ENCODE results near the gene GNG7. TPM values are rescaled to one million over a fixed set of nuclear protein-coding genes. Genes with fewer than 3 reads are reported as not detected.

GNG7 gene
- total RNA-seq, 2 experiments from 2014 or later, result 0.29 to 0.34 TPM

DNA sequence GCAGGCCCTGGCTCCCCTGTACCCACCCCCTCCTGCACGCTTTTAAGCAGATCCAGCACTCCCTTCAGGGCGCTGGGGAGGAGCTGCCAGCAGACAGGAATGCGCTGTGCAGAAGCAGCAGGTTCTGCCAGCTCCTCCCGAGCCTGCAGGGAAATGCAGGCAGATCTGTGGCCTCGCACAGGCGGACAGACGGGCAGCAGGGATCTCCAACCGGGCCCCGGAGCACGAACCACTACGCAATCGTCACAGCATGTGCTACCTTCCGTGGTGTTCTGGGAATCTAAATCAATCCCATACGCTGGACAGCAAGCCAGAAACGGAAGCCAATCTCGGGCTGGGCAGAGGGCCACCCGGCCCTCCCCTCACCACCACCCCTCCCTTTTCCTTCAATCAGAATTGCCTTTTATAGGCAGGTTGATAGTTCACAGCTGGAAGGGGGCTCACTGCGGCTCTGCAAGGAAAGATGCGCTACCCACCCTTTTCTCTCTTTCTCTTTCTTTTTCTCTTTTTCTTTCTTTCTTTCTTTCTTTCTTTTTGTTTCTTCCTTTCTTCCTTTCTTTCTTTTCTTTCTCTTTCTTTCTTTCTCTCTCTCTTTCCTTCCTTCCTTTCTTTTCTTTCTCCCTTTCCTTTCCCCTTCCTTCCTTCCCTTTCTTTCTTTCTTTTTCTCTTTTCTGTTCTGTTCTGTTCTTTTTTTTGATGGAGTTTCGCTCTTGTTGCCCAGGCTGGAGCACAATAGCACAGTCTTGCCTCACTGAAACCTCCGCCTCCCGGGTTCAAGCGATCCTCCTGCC lies 99.9 kb downstream of the GNG7 start:
- ChIA-PET CTCF (interaction anchor here (0.6 to 1.4 kb wide), 3 partner anchors 23 to 82 kb away, joined by 3 read pairs; no protein-coding TSS in a partner anchor), POLR2A (interaction anchor here (0.6 kb wide), 1 partner anchor 16 kb away, joined by 3 read pairs; no protein-coding TSS in a partner anchor)

GRCh38 chr19:2600914-2601870 lies 101.3 kb downstream of the GNG7 start:
- POLR2A ChIA-PET, result interaction anchor here (1.7 kb wide), 1 partner anchor 123 kb away, joined by 7 read pairs; no protein-coding TSS in a partner anchor

DNA sequence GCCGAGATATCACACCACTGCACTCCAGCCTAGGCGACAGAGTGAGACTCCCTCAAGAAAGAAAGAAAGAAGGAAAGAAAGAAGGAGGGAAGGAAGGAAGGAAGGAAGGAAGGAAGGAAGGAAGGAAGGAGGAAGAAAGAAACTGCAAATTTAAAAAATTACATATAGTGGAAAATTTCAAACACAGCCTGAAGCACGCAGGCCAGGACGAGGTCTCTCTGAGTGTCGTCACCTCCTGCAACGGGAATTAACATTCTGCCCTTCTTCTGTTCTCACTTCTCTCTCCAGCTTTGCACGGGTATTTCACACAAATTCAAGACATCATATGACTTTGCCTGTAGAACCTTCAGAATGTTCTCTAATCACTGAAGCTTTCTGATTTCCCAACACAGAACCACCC lies 108.2 kb downstream of the GNG7 start:
- ChIA-PET CTCF (interaction anchor here (0.6 to 0.8 kb wide), 3 partner anchors 15 to 509 kb away, joined by 3 to 5 read pairs (median 3); no protein-coding TSS in a partner anchor), POLR2A (no interaction called here)

More at GRCh38 chr19:2600914-2601870, 101.3 kb downstream of the GNG7 start:
- CTCF ChIA-PET, result interaction anchor here (0.7 to 4.4 kb wide), 10 partner anchors 9 to 125 kb away, joined by 3 to 17 read pairs (median 5); partner anchors contain the start of gene GADD45B

GRCh38 chr19:2592824-2593223 lies 109.7 kb downstream of the GNG7 start:
- POLR2A ChIA-PET, result interaction anchor here (0.6 kb wide), 1 partner anchor 40 kb away, joined by 5 read pairs; no protein-coding TSS in a partner anchor
- CTCF ChIA-PET, result no interaction called here

DNA sequence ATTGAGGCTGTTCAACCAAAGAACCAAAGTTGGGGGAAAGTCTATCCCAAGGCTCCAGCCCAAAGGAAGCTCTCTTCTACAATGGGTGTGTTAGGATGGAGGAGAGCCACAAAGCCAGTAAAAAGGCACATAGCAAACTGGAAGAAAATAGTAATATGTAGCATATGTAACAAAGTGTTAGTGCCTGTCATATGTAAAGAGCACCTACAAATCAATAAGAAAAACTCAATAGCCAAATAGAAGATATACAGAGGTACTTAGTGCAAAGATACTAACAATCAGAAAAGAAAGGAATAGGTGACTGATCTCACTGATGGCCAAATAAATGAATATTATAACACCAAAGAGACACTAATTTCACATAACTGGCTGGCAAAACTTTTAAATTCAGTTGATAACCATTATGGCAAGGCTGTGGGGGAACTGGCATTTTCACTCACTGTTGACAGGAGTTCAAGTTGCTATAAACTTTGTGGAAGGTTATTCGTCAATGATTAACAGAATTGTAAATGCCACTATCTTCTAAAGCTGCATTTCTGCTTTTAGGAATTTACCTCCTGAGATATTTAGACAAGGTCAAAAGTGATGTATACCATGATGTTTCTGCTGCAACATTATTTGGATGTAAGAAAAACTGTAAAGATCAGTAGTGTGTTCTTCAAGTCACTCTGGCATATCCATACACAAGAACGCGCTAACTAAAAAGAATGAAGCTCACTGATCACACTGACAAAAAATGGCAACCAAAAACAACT lies 110.8 kb downstream of the GNG7 start:
- POLR2A ChIA-PET, result no interaction called here
- CTCF ChIA-PET, result interaction anchor here (0.6 kb wide), 1 partner anchor 115 kb away, joined by 3 read pairs; no protein-coding TSS in a partner anchor

DNA sequence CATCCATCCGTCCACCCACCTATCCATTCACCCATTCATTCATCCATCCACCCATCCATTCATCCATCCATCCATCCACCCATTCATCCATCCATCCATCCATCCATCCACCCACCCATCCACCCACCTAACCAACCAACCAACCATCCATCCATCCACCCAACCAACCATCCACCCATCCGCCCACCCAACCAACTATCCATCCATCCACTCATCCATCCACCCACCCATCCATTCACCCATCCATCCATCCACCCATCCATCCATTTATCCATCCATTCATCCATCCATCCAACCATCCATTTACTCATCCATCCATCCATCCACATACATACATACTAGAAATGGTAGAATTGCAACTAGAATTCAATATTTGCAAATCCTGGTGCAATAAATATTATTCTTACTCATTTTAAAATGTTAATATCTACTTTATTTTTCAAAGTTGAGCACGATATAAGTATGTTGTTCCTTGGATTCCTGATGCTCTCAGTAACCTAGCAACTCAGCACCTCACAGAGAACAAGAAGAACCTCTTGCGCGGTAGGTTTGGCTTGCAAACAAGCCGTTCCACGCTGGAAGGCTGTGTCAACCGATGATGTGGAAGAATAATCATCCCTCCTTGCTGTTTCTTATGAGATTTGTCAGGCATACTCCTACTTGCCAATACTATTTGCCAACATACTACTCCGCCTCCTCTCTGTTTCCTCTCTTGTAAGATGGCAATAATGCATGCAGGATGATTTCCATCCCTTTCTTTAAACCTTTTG lies 111.7 kb downstream of the GNG7 start:
- ChIA-PET CTCF (no interaction called here), POLR2A (no interaction called here)

DNA sequence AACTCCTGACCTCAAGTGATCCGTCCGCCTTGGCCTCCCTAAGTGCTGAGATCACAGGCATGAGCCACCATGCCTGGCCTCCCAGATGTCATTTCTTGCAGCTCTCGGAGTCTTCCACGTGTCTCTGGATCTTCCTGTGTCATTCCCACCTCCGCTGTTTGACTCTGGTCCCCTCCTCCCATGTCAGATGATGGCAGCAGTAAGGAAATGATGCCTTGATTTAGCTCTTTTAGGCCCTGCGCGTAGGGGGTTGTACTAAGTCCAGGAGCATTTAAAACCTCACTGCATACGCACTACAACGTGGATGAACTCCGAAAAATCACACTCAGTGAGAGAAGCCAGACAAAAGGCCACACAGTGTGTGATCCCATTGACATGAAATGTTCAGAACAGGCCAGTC lies 113.1 kb downstream of the GNG7 start:
- ChIA-PET CTCF (interaction anchor here (1.0 kb wide), 1 partner anchor 27 kb away, joined by 3 read pairs; no protein-coding TSS in a partner anchor), POLR2A (no interaction called here)

GRCh38 chr19:2588081-2588777 lies 114.3 kb downstream of the GNG7 start:
- ChIA-PET POLR2A (interaction anchor here (0.5 kb wide), 1 partner anchor 86 kb away, joined by 9 read pairs; no protein-coding TSS in a partner anchor), CTCF (interaction anchor here (1.0 kb wide), 1 partner anchor 26 kb away, joined by 3 read pairs; no protein-coding TSS in a partner anchor)

- CTCF ChIA-PET, result no interaction called here
- POLR2A ChIA-PET, result interaction anchor here (0.5 to 0.6 kb wide), 2 partner anchors 76 to 85 kb away, joined by 3 to 9 read pairs; no protein-coding TSS in a partner anchor
These were observed 115.3 kb downstream of the GNG7 start for GRCh38 chr19:2587001-2587719.

- ChIA-PET CTCF (no interaction called here), POLR2A (interaction anchor here (0.6 kb wide), 1 partner anchor 75 kb away, joined by 3 read pairs; no protein-coding TSS in a partner anchor)
These were observed 116.3 kb downstream of the GNG7 start for GRCh38 chr19:2586196-2586595.

GRCh38 chr19:2584002-2584401 lies 118.5 kb downstream of the GNG7 start:
- CTCF ChIA-PET, result no interaction called here

DNA sequence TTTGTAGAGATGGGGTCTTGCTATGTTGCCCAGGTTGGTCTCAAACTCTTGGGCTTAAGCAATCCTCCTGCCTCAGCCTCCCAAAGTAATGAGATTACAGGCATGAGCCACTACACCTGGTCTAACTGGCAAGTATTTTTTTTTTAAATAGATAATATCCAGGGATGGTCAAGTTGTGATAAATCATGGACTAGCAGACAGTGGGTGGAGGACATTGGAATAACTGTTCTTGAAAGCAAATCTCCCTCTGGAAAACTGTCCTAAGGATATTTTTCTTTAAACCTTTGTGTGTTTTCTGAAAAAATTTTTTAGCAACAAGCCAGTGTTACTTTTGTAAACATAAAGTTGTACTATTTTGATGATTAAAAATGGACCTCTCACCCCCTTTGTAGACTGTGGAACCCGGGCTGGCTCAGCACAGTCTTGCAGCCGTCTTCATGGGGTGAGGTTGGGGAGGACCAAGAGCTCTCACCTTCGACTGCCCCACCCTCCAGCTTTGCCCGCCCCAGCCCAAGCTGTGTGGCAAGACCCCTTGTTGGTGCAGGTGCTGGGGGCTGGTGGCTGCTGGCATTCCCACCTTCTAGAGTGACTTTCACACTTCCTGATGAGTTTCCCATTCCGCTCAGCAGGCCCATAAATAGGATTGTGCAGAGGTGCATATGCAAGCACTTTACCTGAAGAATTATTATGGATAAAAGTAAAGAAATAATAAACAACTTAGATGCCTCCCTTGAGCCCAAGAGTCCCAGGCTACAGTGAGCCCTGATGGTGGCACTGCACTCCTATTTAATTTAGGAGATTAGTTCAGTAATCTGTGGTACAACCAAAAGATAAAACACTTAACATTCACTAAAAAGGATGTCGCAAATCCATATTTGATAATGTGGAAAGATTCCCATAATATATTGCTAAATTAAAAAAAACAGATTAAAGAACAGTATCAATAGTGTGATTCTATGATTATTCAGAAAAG lies 119.2 kb downstream of the GNG7 start:
- ChIA-PET POLR2A (interaction anchor here (0.7 to 1.0 kb wide), 2 partner anchors 106 to 496 kb away, joined by 3 to 15 read pairs; no protein-coding TSS in a partner anchor), CTCF (no interaction called here)

More at GRCh38 chr19:2584002-2584401, 118.5 kb downstream of the GNG7 start:
- POLR2A ChIA-PET, result no interaction called here

- CTCF ChIA-PET, result interaction anchor here (0.7 to 3.3 kb wide), 9 partner anchors 9 to 110 kb away, joined by 3 to 15 read pairs (median 5); no protein-coding TSS in a partner anchor
- POLR2A ChIA-PET, result interaction anchor here (3.6 kb wide), 1 partner anchor 104 kb away, joined by 23 read pairs; the partner anchor contains the start of gene GADD45B
These were observed 122.1 kb downstream of the GNG7 start for GRCh38 chr19:2580396-2580795.

GRCh38 chr19:2579678-2580280 lies 122.7 kb downstream of the GNG7 start:
- ChIA-PET CTCF (interaction anchor here (0.7 to 3.3 kb wide), 15 partner anchors 8 to 109 kb away, joined by 3 to 17 read pairs (median 6); no protein-coding TSS in a partner anchor), POLR2A (interaction anchor here (3.6 kb wide), 1 partner anchor 103 kb away, joined by 23 read pairs; the partner anchor contains the start of gene GADD45B)

Data from activated CD8-positive, alpha-beta memory T cell treated with anti-CD3 and anti-CD28 coated beads for 36 hours (primary cell).